ENCODE results near the gene DLL4.
"Not testable (repeated sequence)": the region's sequence is repeated elsewhere in the genome, so short reads cannot be mapped to it uniquely, and the experiment has no call there.

The DLL4 gene

GRCh38 chr15:40958723-40959122, 29.6 kb downstream of the DLL4 start:
- DNase-seq (ENCODE audit: low read depth): no peak

GRCh38 chr15:40959331-40960141, 30.4 kb downstream of the DLL4 start:
- no peak for DNase-seq (ENCODE audit: low read depth)

- no peak for DNase-seq (ENCODE audit: low read depth)
These were observed 31.2 kb downstream of the DLL4 start for GRCh38 chr15:40960151-40960885.

GRCh38 chr15:40960925-40961324, 31.8 kb downstream of the DLL4 start:
- no peak for DNase-seq (ENCODE audit: low read depth)

GRCh38 chr15:40961740-40962139, 32.6 kb downstream of the DLL4 start:
- not testable (repeated sequence) for DNase-seq (ENCODE audit: low read depth)

- DNase-seq (ENCODE audit: low read depth): not testable (repeated sequence)
These were observed 33.2 kb downstream of the DLL4 start for GRCh38 chr15:40962317-40962716.

- DNase-seq (ENCODE audit: low read depth): no peak
These were observed 34.1 kb downstream of the DLL4 start for GRCh38 chr15:40963201-40963600.

GRCh38 chr15:40964006-40964405, 34.9 kb downstream of the DLL4 start:
- DNase-seq (ENCODE audit: low read depth): no peak

- DNase-seq (ENCODE audit: low read depth): no peak
These were observed 35.5 kb downstream of the DLL4 start for GRCh38 chr15:40964634-40965033.

GRCh38 chr15:40968290-40969085, 39.3 kb downstream of the DLL4 start:
- no peak for DNase-seq (ENCODE audit: low read depth)

- DNase-seq (ENCODE audit: low read depth): no peak
These were observed 40.2 kb downstream of the DLL4 start for GRCh38 chr15:40969363-40969762.

- DNase-seq (ENCODE audit: low read depth): no peak
These were observed 45.7 kb downstream of the DLL4 start for GRCh38 chr15:40974879-40975278.

- no peak for DNase-seq (ENCODE audit: low read depth)
These were observed 47.7 kb downstream of the DLL4 start for GRCh38 chr15:40976819-40977218.

- DNase-seq (ENCODE audit: low read depth): no peak
These were observed 49.0 kb downstream of the DLL4 start for GRCh38 chr15:40978141-40978540.

- no peak for DNase-seq (ENCODE audit: low read depth)
These were observed 49.4 kb downstream of the DLL4 start for GRCh38 chr15:40978562-40978961.

- no peak for DNase-seq (ENCODE audit: low read depth)
These were observed 52.0 kb downstream of the DLL4 start for GRCh38 chr15:40981186-40981585.

GRCh38 chr15:40982855-40983254, 53.7 kb downstream of the DLL4 start:
- no peak for DNase-seq (ENCODE audit: low read depth)

- DNase-seq (ENCODE audit: low read depth): no peak
These were observed 55.3 kb downstream of the DLL4 start for GRCh38 chr15:40984406-40984805.

- DNase-seq (ENCODE audit: low read depth): no peak
These were observed 55.8 kb downstream of the DLL4 start for GRCh38 chr15:40984964-40985363.

- no peak for DNase-seq (ENCODE audit: low read depth)
These were observed 56.6 kb downstream of the DLL4 start for GRCh38 chr15:40985541-40986330.

- no peak for DNase-seq (ENCODE audit: low read depth)
These were observed 57.7 kb downstream of the DLL4 start for GRCh38 chr15:40986820-40987219.

- no peak for DNase-seq (ENCODE audit: low read depth)
These were observed 59.0 kb downstream of the DLL4 start for GRCh38 chr15:40988156-40988555.
